ENCODE data around the gene DCTN2.

DCTN2 gene

DNA sequence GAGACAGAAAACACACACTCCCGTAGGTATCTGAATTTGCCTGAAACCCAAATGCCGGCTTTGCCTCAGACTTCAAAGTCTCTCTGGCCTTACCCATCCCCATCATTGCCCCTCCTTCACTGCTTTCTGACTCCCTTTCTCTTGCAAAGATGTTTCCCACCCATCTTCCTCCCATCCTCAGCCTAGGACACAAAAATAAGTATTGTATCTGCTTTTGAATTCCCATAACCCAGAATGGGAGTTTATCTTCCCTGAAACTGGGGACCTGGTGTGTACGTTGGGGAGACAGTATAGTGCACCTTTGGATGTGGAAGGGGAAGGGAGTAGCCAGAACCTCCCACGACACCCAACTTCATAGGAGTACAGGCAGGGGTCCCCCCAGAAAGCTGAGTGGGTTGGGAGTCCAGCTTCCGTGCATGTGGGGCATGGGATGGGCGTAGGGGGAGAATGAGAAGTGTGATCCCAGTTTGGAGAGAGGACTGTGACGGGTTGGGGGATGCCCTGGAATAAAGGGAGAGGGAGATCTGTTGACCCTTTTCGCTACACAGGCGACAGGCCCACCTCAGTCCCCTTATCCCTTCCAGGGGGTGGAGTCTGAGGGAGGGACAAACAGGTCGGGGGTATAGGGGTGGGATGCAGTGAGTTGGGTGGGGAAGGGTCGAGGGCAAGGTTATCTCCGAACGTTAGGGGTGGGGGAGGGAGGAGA, 2.4 kb upstream of the DCTN2 start:
- no peak for DNase-seq

DNA sequence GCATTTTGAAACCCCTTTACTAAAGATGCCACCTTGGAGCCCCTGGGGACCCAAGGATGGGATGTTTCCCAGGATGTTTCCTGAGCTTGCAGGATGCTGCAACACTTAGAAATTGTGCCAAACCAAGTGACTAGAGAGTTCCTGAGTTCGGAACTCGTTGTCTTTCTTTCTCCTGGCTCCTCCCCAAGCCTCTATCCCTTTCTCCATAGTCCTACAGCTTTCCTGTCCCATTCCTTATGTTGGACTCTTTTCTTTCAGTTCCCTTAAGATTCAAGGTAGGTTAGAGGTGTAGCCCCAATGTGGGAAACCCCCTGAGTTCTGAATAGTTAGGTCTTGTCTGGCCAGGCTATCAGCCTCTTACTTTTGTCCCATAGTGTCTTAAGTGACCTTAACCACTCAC, 1.5 kb upstream of the DCTN2 start:
- no peak for DNase-seq

DNA sequence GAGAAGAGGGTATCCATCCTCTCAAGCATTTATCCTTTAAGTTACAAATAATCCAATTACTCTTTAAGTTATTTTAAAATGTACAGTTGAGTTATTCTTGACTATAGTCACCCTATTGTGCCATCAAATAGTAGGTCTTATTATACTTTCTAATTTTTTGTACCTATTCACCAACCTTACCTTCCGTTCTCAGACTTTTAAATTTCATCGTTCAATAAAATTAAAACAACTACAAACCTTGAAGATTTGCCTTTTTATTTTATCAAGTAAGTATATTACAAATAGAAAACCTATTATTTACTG, 972 bp upstream of the DCTN2 start:
- no peak for DNase-seq

DNA sequence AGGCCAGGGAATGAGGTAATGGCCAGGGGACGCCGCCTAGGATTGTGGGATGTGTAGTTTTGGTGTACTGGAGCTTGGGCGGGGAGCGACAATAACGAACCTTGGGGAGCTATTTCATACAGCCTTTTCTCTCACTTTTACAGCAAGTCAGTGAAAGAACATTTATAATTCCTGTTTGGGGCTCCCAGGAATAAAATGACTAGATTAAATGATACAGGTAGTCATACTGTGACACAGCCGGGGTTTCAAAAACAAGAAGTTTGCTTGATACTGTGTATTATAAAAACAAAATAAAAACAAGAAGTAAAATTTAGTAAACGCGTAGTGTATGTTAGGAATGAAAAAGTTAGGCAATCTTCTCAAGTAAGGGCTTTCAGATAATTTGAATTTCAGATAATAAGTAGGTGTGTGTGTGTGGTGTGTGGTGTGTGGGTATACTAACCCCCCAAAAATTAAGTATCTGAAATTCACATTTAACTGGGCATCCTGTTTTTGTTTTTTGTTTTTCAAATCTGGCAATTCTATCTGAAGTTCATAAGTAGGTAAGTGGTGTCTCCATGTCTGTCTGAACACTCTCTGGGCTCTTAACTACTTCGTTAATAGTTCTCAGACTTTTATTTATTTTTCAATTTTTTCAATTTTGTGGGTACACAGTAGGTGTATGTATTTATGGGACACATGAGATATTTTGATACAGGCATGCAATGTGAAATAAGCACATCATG, 458 bp upstream of the DCTN2 start:
- DNase-seq = no peak

DNA sequence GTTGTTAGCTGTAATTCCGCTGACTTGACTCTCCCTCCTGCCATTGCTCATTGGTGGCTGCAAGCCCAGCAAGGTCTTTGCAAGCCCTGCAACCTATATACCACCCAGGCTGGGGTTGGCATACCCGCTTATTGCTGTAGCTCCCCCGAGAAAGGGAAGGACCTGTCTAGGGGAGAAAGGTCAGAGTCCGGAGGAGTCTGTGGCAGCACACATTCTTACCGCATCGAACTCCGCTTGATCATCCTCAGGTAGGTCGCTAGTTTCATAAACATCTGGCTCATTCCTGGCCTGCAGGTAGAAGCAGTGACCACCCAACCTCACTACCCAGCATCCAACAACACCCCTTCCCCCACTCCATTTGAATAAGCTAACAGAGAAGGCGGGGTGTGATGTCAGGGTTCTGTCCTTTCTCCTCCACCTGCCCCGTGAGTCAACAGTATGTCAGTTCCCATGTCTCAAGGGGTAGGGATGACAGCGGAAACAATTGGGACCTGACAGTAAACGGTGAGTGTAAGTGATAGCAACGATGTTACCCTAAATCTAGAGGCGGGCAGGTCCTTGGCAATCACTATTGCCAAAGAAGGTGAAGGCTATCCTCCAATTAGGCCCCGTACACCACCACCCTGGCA, 1.1 kb downstream of the DCTN2 start:
- DNase-seq = peak; percentile 41

GRCh38 chr12:57543581-57543980, 3.4 kb downstream of the DCTN2 start:
- DNase-seq = no peak

DNA sequence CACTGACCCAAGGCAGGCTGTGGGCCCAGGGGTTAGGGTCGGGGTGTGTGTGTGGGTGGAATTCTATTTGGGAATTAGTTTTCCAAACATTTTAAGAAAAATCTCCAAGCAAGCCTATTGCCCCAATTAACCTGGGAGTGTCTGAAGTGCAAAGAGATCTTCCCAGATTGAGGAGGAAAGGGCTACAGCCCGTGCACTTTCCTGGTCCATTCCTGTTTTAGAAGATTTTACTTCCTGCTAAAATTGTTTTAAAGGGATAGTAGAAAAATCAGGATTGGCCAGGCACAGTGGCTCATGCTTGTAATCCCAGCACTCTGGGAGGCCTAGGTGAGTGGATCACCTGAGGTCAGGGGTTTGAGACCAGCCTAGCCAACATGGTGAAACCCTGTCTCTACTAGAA, 5.3 kb downstream of the DCTN2 start:
- DNase-seq = no peak

DNA sequence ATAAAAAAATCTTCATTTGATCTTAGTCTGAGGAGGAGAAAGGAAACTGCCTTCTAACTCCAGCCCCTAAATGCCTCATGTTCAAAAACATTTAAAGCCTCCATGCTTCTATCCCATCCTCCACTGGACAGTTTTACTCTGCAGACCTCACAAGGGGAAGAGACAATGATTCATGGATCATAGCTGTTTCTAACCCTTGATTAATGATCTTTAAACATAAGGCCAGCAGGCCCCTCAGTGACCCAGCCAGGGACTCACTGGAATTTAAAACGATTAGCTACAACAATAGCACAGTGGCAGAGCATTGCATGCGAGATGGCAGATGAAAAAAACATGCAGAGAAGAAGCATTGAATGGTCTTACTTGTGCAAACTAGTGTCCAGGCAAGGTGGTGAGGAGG, 6.0 kb downstream of the DCTN2 start:
- no peak for DNase-seq

GRCh38 chr12:57539134-57539768, 7.7 kb downstream of the DCTN2 start:
- no peak for DNase-seq

GRCh38 chr12:57536597-57536942, 10.4 kb downstream of the DCTN2 start:
- DNase-seq = no peak

- no peak for DNase-seq
Observed at GRCh38 chr12:57535764-57536596, 11.0 kb downstream of the DCTN2 start.

DNA sequence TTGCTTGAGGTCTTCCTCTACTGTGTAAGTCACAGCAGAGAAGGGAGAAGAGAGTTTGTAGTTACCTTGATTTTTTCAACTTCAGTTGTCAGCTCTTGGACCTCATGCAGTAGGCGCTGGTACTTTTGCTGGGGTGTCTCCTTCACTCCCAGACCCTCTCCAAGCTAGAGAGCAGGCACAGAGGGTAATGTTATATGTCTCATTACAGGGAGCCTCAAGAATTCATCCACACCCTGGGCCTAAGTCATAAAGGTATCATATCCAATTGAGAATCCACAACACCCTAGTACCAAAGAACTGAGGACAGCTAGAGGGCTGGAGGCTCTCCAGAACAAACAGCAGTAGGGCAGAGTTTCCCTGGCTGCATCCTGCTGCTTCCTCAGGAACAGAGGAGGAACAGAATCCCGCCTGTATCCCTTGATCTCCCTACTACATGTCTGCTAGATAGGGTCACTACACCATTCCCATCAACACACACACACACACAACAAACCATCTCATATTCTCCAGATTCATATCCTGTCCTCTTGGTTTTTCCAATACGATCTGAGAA, 11.9 kb downstream of the DCTN2 start:
- DNase-seq = no peak

DNA sequence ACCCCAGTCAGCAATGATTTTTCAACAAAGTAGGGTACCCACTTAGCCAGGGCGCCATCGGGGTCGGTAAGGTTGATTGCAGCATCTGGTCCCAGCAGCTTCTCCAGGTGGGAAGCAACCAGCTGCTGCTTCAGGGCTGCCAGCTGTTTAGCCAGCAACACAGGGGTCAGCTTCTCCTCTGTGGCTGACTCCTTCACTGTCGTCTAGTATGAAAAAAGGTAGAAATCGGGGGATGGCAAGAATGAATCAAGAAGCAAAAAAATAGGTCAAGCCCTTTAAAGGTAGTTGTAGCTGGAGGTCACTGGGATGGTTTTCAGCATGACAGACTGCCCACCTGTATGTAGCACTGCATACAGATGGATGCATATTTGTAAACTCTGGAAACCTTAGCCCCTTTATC, 12.7 kb downstream of the DCTN2 start:
- no peak for DNase-seq

- no peak for DNase-seq
Observed at GRCh38 chr12:57533108-57533507, 13.9 kb downstream of the DCTN2 start.

GRCh38 chr12:57531836-57532235, 15.2 kb downstream of the DCTN2 start:
- DNase-seq = no peak

DNA sequence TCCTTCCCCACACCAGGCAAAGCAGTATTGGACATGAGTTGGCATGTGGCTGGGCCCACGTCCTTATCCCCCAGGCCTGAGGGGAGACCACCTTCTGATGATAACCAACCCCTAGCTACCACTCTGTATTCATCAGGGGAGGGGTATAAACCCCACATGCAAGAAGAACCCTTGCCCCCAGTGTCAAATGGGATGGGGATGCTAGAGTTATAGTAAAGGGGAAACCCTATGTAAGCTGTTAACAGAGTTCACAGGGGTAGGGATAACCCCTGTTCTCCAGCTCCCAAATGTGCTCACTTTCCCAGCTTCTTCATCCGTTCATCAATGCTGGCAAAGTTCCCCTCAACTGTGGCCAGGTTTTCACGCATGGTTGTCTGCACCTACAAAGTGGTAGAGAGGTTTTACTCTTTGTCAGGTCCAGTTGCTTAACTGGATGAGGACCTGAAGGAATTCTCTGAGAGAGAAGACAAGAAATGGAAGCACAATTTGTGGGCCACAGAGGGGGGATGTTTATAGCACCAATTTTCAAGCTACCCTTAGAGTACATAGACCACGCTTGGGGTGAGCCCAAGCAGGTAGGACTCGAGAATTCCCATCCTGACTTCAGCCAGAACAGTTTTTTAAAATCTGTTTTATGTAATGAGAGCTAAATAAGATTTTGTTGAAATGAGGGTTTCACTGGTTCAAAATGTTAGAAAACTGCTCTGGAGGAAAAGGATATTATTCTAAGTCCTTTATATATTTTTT, 16.4 kb downstream of the DCTN2 start:
- DNase-seq = no peak

DNA sequence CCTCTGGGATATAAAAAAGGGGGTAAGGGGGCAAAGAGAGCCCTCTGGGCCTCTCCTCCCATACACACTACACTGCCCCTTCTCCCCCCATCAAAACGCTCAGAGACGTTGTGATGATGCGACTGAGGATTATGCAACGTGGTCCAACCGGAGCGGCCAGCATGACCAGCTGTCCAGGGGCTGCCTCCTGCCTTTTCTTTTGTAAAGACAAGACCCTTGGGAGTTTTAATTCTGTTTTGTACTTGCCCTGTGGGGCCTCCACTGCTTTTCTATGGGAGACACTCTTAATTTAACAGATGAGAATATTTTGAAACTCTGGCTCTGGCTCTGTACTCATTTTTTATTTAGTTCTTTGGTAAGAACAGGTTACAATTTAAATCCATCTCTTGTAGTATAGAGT, 17.2 kb downstream of the DCTN2 start:
- no peak for DNase-seq

- no peak for DNase-seq
Observed at GRCh38 chr12:57528831-57529555, 18.0 kb downstream of the DCTN2 start.

DNA sequence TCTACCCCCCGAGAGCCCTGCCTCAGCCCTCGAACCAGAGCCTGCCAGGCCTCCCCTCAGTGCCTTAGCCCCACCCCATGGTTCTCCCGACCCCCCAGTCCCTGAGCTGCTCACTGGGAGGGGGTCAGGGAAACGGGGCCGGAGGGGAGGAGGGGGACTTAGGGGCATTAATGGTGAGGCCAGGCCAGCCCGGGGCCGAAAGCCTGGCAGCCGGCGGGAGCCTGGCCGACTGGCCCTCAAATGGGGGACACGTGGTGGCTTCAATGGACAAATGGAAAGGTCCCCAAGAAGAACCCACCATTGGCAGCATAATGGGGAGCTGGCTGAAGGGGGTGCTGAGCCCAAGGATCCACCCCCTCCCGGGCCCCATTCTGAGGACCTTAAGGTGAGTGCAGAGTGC, 18.8 kb downstream of the DCTN2 start:
- no peak for DNase-seq

GRCh38 chr12:57527184-57527583, 19.8 kb downstream of the DCTN2 start:
- DNase-seq = no peak

- DNase-seq = no peak
Observed at GRCh38 chr12:57526477-57527126, 20.4 kb downstream of the DCTN2 start.

All from stimulated activated CD4-positive, alpha-beta T cell treated with anti-CD3 and anti-CD28 coated beads, Interleukin-1b, Interleukin-23, amount 100 ng/mL, for 48 hours (primary cell).